ENCODE data around the gene TEX11. TPM values are rescaled to one million over a fixed set of nuclear protein-coding genes. Genes with fewer than 3 reads are reported as not detected.
"Not testable (repeated sequence)": the region's sequence is repeated elsewhere in the genome, so short reads cannot be mapped to it uniquely, and the experiment has no call there.

TEX11 gene
- total RNA-seq, 2 donors from 2014 or later: 0.75 TPM; not detected in 1

DNA sequence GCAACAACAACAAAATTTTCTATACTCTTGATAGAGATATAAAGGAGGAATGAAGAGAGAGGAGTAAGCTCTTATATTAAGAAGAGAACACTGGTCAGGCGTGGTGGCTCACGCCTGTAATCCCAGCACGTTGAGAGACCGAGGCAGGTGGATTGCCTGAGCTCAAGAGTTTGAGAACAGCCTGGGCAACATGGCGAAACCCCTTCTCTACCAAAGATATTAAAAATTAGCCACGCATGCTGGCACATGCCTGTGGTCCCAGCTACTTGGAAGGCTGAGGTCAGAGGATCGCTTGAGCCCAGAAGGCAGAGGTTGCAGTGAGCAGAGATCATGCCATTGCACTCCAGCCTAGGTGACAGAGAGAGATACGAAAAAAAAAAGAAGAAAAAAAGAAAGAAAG, 102.4 kb downstream of the TEX11 start:
- Histone ChIP-seq H3K4me3 (ENCODE audit: low read length) (no peak overlapping the region), H3K4me1 (ENCODE audit: control insufficient read depth, insufficient read depth, low read length) (no peaks in the 10 kb centered on the region), H3K36me3 (ENCODE audit: control insufficient read depth, insufficient read depth, low read length) (no peaks in the 10 kb centered on the region), H3K9ac (ENCODE audit: extremely low read depth, low read length, poor library complexity, severe bottlenecking) (no peak overlapping the region), H3K27ac (ENCODE audit: low read depth, low read length) (no peak overlapping the region), H3K9me3 (ENCODE audit: control insufficient read depth, low read length) (no peaks in the 10 kb centered on the region), H3K27me3 (ENCODE audit: control insufficient read depth, insufficient read depth, low read length, poor library complexity, severe bottlenecking) (no peaks in the 10 kb centered on the region)
- DNase-seq: no peak
- peaks cover 23% of the 10 kb centered on the region for H3K9me3 Mint-ChIP-seq
- no peaks in the 10 kb centered on the region for H3K36me3 Mint-ChIP-seq (ENCODE audit: low read depth)
- no peaks in the 10 kb centered on the region for H3K27me3 Mint-ChIP-seq (ENCODE audit: insufficient read depth)
- TF ChIP-seq, protein P1, sequence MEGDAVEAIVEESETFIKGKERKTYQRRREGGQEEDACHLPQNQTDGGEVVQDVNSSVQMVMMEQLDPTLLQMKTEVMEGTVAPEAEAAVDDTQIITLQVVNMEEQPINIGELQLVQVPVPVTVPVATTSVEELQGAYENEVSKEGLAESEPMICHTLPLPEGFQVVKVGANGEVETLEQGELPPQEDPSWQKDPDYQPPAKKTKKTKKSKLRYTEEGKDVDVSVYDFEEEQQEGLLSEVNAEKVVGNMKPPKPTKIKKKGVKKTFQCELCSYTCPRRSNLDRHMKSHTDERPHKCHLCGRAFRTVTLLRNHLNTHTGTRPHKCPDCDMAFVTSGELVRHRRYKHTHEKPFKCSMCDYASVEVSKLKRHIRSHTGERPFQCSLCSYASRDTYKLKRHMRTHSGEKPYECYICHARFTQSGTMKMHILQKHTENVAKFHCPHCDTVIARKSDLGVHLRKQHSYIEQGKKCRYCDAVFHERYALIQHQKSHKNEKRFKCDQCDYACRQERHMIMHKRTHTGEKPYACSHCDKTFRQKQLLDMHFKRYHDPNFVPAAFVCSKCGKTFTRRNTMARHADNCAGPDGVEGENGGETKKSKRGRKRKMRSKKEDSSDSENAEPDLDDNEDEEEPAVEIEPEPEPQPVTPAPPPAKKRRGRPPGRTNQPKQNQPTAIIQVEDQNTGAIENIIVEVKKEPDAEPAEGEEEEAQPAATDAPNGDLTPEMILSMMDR (conservative IDR thresholded peaks at IDR 0.05): no peak
- H3K4me1 Mint-ChIP-seq: no peaks in the 10 kb centered on the region
- 86 to 91% methylated on average over 5 to 8 of the region's 8 CpGs for WGBS, 2 experiments (ENCODE audit: insufficient coverage in 1 of 2, insufficient read length in 1 of 2)
- H3K27ac Mint-ChIP-seq: no peak overlapping the region
- no peak overlapping the region for H3K4me3 Mint-ChIP-seq

DNA sequence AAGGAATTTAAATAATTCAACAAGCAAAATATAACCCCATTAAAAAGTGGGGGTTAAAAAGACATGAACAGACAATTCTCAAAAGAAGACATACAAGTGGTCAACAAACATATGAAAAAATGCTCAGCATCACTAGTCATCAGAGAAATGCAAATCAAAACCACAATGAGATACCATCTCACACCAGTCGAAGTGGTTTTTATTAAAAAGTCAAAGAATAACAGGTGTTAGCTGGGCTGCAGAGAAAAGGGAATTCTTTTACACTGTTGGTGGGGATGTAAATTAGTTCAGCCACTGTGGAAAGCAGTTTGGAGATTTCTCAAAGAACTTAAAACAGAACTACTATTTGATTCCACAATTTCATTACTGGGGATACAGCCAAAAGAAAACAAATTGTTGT, 111.8 kb downstream of the TEX11 start:
- H3K9ac ChIP-seq (ENCODE audit: extremely low read depth, low read length, poor library complexity, severe bottlenecking); H3K27me3 Mint-ChIP-seq (ENCODE audit: insufficient read depth): not testable (repeated sequence)

DNA sequence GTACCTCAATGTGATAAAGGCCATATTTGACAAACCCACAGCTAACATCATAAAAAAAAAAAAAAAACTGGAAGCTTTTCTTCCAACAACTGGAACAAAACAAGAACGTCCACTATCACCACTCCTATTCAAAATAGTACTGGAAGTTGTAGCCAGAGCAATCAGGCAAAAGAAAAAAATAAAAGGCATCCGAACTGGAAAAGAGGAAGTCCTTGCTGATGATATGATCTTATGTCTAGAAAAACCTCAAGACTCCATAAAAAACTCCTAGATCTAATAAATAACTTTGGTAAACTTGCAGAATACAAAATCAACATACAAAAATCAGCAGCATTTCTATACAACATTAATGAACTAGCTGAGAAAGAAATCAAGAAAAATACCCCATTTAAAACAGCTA, 134.3 kb downstream of the TEX11 start:
- DNase-seq: no peak
- Histone ChIP-seq H3K27ac (ENCODE audit: low read depth, low read length) (no peak overlapping the region), H3K4me1 (ENCODE audit: control insufficient read depth, insufficient read depth, low read length) (no peaks in the 10 kb centered on the region), H3K36me3 (ENCODE audit: control insufficient read depth, insufficient read depth, low read length) (no peaks in the 10 kb centered on the region), H3K9me3 (ENCODE audit: control insufficient read depth, low read length) (no peaks in the 10 kb centered on the region), H3K9ac (ENCODE audit: extremely low read depth, low read length, poor library complexity, severe bottlenecking) (no peak overlapping the region), H3K4me3 (ENCODE audit: low read length) (no peak overlapping the region), H3K27me3 (ENCODE audit: control insufficient read depth, insufficient read depth, low read length, poor library complexity, severe bottlenecking) (no peaks in the 10 kb centered on the region)
- WGBS, 2 experiments (ENCODE audit: insufficient coverage in 1 of 2, insufficient read length in 1 of 2): no CpG with 5 or more reads among the region's 2 CpGs
- H3K27me3 Mint-ChIP-seq (ENCODE audit: insufficient read depth): no peaks in the 10 kb centered on the region
- H3K27ac Mint-ChIP-seq: no peak overlapping the region
- no peaks in the 10 kb centered on the region for H3K4me1 Mint-ChIP-seq
- H3K4me3 Mint-ChIP-seq: no peak overlapping the region
- TF ChIP-seq, protein P1 (conservative IDR thresholded peaks at IDR 0.05): no peak
- H3K36me3 Mint-ChIP-seq (ENCODE audit: low read depth): no peaks in the 10 kb centered on the region
- H3K9me3 Mint-ChIP-seq: peaks cover 53% of the 10 kb centered on the region

More for the DNA sequence above, 111.8 kb downstream of the TEX11 start:
- H3K9me3 Mint-ChIP-seq: peaks cover 43% of the 10 kb centered on the region
- WGBS, 2 experiments (ENCODE audit: insufficient coverage in 1 of 2, insufficient read length in 1 of 2): no CpG with 5 or more reads among the region's 1 CpG
- H3K36me3 Mint-ChIP-seq (ENCODE audit: low read depth); DNase-seq; H3K27me3 ChIP-seq (ENCODE audit: control insufficient read depth, insufficient read depth, low read length, poor library complexity, severe bottlenecking); H3K4me1 Mint-ChIP-seq; H3K27ac Mint-ChIP-seq; H3K9me3 ChIP-seq (ENCODE audit: control insufficient read depth, low read length); H3K27ac ChIP-seq (ENCODE audit: low read depth, low read length); H3K36me3 ChIP-seq (ENCODE audit: control insufficient read depth, insufficient read depth, low read length); H3K4me3 ChIP-seq (ENCODE audit: low read length); H3K4me3 Mint-ChIP-seq; H3K4me1 ChIP-seq (ENCODE audit: control insufficient read depth, insufficient read depth, low read length): not testable (repeated sequence)

DNA sequence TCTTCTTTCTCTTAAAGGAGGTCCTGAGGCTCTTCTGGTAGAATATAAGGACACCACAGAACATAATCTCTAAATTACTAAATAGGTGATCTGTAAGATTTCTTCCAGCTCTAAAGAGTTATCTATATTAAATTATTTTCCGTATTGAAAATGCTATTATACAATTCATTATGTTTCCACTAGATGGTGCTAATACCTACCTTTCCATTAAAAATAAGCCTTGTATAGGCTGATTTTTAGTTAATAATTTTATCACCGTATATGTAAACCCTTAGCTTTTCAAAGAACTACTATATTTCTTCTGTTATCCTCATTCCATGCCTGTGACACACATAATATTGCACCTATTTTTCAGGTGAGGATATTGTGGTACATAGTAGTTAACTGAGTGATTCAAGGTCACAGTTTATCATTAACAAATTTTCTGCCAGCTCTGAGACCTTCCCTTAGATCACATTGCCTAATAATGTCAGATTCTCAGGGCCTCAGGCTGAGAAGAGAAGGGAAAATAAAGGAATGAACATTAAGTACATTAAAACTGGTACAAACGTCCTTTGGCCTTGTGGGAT, 138.8 kb downstream of the TEX11 start:
- TF ChIP-seq, protein P1 (conservative IDR thresholded peaks at IDR 0.05): peak; percentile 74
- no peaks in the 10 kb centered on the region for H3K36me3 Mint-ChIP-seq (ENCODE audit: low read depth)
- H3K36me3 ChIP-seq (ENCODE audit: control insufficient read depth, insufficient read depth, low read length): no peaks in the 10 kb centered on the region
- no peak for DNase-seq
- H3K27ac ChIP-seq (ENCODE audit: low read depth, low read length): no peak overlapping the region
- no CpG with 5 or more reads among the region's 3 CpGs for WGBS, 2 experiments (ENCODE audit: insufficient coverage in 1 of 2, insufficient read length in 1 of 2)
- H3K27me3 ChIP-seq (ENCODE audit: control insufficient read depth, insufficient read depth, low read length, poor library complexity, severe bottlenecking): no peaks in the 10 kb centered on the region
- no peaks in the 10 kb centered on the region for H3K27me3 Mint-ChIP-seq (ENCODE audit: insufficient read depth)
- no peak overlapping the region for H3K4me3 Mint-ChIP-seq
- no peak overlapping the region for H3K9ac ChIP-seq (ENCODE audit: extremely low read depth, low read length, poor library complexity, severe bottlenecking)
- H3K4me3 ChIP-seq (ENCODE audit: low read length): no peak overlapping the region
- H3K9me3 Mint-ChIP-seq: peaks cover 52% of the 10 kb centered on the region
- no peaks in the 10 kb centered on the region for H3K4me1 Mint-ChIP-seq
- no peak overlapping the region for H3K27ac Mint-ChIP-seq
- H3K4me1 ChIP-seq (ENCODE audit: control insufficient read depth, insufficient read depth, low read length): no peaks in the 10 kb centered on the region
- no peaks in the 10 kb centered on the region for H3K9me3 ChIP-seq (ENCODE audit: control insufficient read depth, low read length)

Measured in endodermal cell (in vitro differentiated cells).